Effector memory CD4-positive, alpha-beta T cell (primary cell): ENCODE measurements around the gene PAX7.

Experiments used
- DNase-seq, 3 donors: peaks; one replicate each; pipeline ENCODE4 v3.0.0-alpha.2; 2020
- H3K27ac ChIP-seq: 2 replicates; pipeline ENCODE4 v1.7.0; 2013; ENCODE audit warnings: mild to moderate bottlenecking, low read length, moderate library complexity; ENCODE audit not compliant: insufficient read depth, poor library complexity, severe bottlenecking
- H3K27me3 ChIP-seq: replicated peaks from 2 replicates; pipeline ENCODE4 v1.7.0; 2013; ENCODE audit warnings: mild to moderate bottlenecking, low read length; ENCODE audit not compliant: insufficient read depth, control insufficient read depth, poor library complexity, severe bottlenecking
- H3K36me3 ChIP-seq: 2 replicates; pipeline ENCODE4 v1.7.0; 2013; ENCODE audit warnings: mild to moderate bottlenecking, low read length, moderate library complexity; ENCODE audit not compliant: control insufficient read depth, insufficient read depth
- H3K4me1 ChIP-seq: 2 replicates; pipeline ENCODE4 v1.7.0; 2013; ENCODE audit warnings: low read length, mild to moderate bottlenecking; ENCODE audit not compliant: control insufficient read depth, insufficient read depth, poor library complexity, severe bottlenecking
- H3K4me3 ChIP-seq: 2 replicates; pipeline ENCODE4 v1.7.0; 2013; ENCODE audit warnings: low read length, low read depth, mild to moderate bottlenecking; ENCODE audit not compliant: insufficient read depth, poor library complexity, severe bottlenecking
- H3K9me3 ChIP-seq: 2 replicates; pipeline ENCODE4 v1.7.0; 2013; ENCODE audit warnings: mild to moderate bottlenecking, low read length, moderate library complexity; ENCODE audit not compliant: control insufficient read depth

Gene PAX7

DNA sequence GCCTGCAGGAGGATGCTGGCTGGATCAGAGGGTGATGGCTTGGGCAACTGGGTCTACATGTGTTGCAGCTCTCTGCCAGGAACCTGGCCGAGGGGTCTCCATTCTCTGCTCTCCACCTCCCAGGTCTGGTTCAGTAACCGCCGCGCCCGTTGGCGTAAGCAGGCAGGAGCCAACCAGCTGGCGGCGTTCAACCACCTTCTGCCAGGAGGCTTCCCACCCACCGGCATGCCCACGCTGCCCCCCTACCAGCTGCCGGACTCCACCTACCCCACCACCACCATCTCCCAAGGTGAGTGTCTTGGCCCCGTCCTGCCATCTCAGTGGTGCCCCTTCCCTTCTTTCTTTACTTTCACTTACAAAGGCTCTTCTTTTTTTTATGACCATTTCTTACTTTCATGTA lies 69.9 kb downstream of the PAX7 start:
- Histone ChIP-seq H3K27me3 (no peaks in the 10 kb centered on the region), H3K27ac (no peak overlapping the region), H3K4me3 (no peak overlapping the region), H3K9me3 (no peaks in the 10 kb centered on the region), H3K4me1 (no peaks in the 10 kb centered on the region), H3K36me3 (no peaks in the 10 kb centered on the region)
- DNase-seq, result no peak

GRCh38 chr1:18701183-18701582 lies 70.5 kb downstream of the PAX7 start:
- no peaks in the 10 kb centered on the region for H3K9me3 ChIP-seq
- no peak overlapping the region for H3K4me3 ChIP-seq
- no peaks in the 10 kb centered on the region for H3K4me1 ChIP-seq
- no peak for DNase-seq
- H3K36me3 ChIP-seq, result no peaks in the 10 kb centered on the region
- no peak overlapping the region for H3K27ac ChIP-seq
- H3K27me3 ChIP-seq, result no peaks in the 10 kb centered on the region

- H3K9me3 ChIP-seq, result no peaks in the 10 kb centered on the region
- DNase-seq, result no peak
- no peaks in the 10 kb centered on the region for H3K36me3 ChIP-seq
- H3K27ac ChIP-seq, result no peak overlapping the region
- H3K4me1 ChIP-seq, result no peaks in the 10 kb centered on the region
- H3K4me3 ChIP-seq, result no peak overlapping the region
- no peaks in the 10 kb centered on the region for H3K27me3 ChIP-seq
Measured at GRCh38 chr1:18703041-18703621, 72.5 kb downstream of the PAX7 start.

DNA sequence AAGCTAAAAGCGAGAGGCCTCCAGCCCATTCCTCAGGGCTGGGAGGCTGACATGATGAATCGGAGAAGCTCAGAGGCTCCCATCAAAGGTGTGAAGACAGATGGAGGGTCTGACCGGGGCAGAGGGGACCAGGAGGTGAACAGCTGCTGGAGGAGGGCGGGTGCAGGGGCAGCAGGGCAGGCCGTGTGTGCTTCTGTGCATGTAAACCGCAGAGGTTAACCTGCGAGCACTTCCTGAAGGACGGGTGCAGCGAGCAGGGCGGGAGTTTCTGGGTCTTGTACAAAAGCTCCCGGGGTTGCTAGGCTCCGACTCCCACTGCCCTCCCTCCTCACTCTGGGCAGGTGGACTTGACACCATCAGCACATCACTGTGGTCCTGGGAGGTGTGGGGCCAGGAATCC lies 75.2 kb downstream of the PAX7 start:
- no peak overlapping the region for H3K27ac ChIP-seq
- no peaks in the 10 kb centered on the region for H3K27me3 ChIP-seq
- no peaks in the 10 kb centered on the region for H3K9me3 ChIP-seq
- no peak overlapping the region for H3K4me3 ChIP-seq
- H3K4me1 ChIP-seq, result no peaks in the 10 kb centered on the region
- DNase-seq, result no peak
- H3K36me3 ChIP-seq, result no peaks in the 10 kb centered on the region

- no peak for DNase-seq
- no peaks in the 10 kb centered on the region for H3K36me3 ChIP-seq
- H3K27me3 ChIP-seq, result no peaks in the 10 kb centered on the region
- no peak overlapping the region for H3K27ac ChIP-seq
- H3K4me3 ChIP-seq, result no peak overlapping the region
- no peaks in the 10 kb centered on the region for H3K4me1 ChIP-seq
- H3K9me3 ChIP-seq, result no peaks in the 10 kb centered on the region
Measured at GRCh38 chr1:18707696-18708257, 77.1 kb downstream of the PAX7 start.

- no peak for DNase-seq
- Histone ChIP-seq H3K36me3 (no peaks in the 10 kb centered on the region), H3K9me3 (no peaks in the 10 kb centered on the region), H3K27ac (no peak overlapping the region), H3K4me3 (no peak overlapping the region), H3K27me3 (peaks cover 5% of the 10 kb centered on the region), H3K4me1 (no peaks in the 10 kb centered on the region)
Measured at GRCh38 chr1:18710002-18710401, 79.4 kb downstream of the PAX7 start.

DNA sequence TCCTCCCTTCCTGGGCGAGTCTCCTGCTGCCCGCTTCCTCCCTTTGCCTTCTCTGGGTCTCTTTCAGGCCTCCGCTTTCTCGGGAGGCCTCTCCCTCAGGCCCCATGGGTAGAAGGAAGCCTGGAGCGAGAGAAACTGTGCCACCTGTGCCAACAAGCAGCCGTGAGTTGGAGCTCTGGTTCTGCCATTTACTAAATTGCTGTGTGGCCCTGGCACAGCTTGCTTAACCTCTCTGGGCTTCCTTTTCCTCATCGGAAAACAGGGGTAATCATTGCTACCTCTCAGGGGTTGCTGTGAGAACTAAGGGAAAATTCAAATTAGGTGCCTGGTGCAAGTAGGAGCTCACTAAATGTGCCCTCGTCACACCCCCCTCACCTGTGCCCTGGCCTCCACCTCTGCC lies 80.4 kb downstream of the PAX7 start:
- no peaks in the 10 kb centered on the region for H3K9me3 ChIP-seq
- no peaks in the 10 kb centered on the region for H3K36me3 ChIP-seq
- H3K27me3 ChIP-seq, result peaks cover 5% of the 10 kb centered on the region
- no peak overlapping the region for H3K27ac ChIP-seq
- no peak overlapping the region for H3K4me3 ChIP-seq
- no peaks in the 10 kb centered on the region for H3K4me1 ChIP-seq
- DNase-seq, result no peak

GRCh38 chr1:18711536-18712251 lies 81.0 kb downstream of the PAX7 start:
- Histone ChIP-seq H3K9me3 (no peaks in the 10 kb centered on the region), H3K4me3 (no peak overlapping the region), H3K36me3 (no peaks in the 10 kb centered on the region), H3K27me3 (peaks cover 5% of the 10 kb centered on the region), H3K27ac (no peak overlapping the region), H3K4me1 (no peaks in the 10 kb centered on the region)
- DNase-seq, result no peak

DNA sequence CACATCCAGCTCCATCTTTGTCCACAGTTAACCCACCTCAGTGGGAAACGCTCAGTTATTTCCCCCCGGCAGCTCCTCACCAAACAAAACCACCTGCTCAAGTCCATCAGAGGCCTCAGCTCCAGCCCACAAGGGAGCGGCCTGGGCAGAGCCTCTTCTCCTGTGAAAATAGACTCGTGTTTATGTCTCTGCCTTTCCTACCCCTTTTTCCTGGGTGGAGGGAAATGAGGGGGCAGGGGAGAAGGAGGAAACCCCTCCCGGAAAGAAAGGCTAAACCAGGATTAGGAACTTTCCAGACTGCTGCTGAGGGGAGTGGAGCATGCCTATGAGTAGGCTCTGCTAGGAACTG lies 81.6 kb downstream of the PAX7 start:
- H3K9me3 ChIP-seq, result no peaks in the 10 kb centered on the region
- H3K4me3 ChIP-seq, result no peak overlapping the region
- no peaks in the 10 kb centered on the region for H3K36me3 ChIP-seq
- no peak for DNase-seq
- no peak overlapping the region for H3K27ac ChIP-seq
- H3K27me3 ChIP-seq, result peaks cover 7% of the 10 kb centered on the region
- no peaks in the 10 kb centered on the region for H3K4me1 ChIP-seq

DNA sequence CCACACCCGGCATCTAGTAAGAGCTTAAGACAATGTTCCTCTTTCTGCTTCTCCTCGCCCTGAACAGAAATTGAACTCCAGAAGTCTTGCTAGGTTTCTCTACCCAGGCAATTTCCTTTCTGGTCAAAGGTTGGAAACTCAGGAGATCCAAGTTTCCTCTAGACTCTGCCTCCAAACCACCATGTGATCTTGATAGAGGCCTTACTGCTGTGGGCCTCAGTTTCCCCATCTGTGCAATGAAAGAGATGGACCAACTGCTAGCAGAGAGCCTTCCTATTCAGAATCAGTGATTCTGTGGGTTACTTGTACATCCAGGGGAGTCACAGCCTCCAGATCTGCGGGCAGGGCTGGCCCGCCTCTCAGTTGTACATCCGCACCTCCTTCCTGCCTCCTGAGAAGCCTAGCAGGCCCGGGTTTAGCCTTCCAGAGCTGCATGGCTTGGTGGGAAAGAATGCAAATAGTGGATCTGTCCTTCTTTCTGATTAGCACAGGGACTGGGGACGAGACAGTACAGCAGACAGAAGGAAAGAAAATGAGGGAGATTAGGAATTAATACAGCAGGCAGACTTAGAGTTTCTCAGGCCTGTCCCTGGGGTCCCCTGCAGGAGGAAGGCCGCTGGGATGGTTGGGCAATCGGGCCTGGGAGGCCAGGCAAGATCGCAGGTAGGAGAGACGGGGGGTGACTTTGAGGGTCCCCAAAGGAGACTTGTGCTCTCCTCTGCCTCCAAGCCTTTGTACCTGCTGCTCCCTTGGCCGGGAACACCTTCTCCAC lies 83.9 kb downstream of the PAX7 start:
- DNase-seq, result no peak
- H3K9me3 ChIP-seq, result no peaks in the 10 kb centered on the region
- H3K27me3 ChIP-seq, result peaks cover 16% of the 10 kb centered on the region
- no peaks in the 10 kb centered on the region for H3K4me1 ChIP-seq
- H3K27ac ChIP-seq, result no peak overlapping the region
- H3K4me3 ChIP-seq, result no peak overlapping the region
- H3K36me3 ChIP-seq, result no peaks in the 10 kb centered on the region
